Heart left ventricle (tissue), 13 donors: ENCODE results near the gene CPEB1.

Experiments used
- CTCF ChIP-seq, 12 donors: fragments of 200-600 bp; sonication (generic) in 4 of 12; IDR thresholded peaks; one replicate each; pipeline versions ENCODE4 v1.5.0 to v1.8.0; 2018 to 2022; ENCODE audit warnings: antibody characterized with exemption in 12 of 12, mild to moderate bottlenecking in 5 of 12
- POLR2A ChIP-seq, 2 donors: fragments of 450-650 bp; IDR thresholded peaks; one replicate each; pipeline ENCODE4 v1.6.1; 2017; ENCODE audit warnings: antibody characterized with exemption in 2 of 2, mild to moderate bottlenecking in 2 of 2, moderate library complexity in 2 of 2
- donor health status: ischemic (EF 13 %, LVEDD 7.1; RV severe dilation, severe dysfunction).
- donor health status: DM: no; HTN: yes; CAD: no.
- donor health status: DM: no; HTN: no; CAD: no.
- donor health status: ischemic (EF 25% LVEDD 6.9; RV normal size, moderate dysfunction).
- donor health status: ischemic (EF 25% LVEDD 5.7; RV mildly dilated, moderate dysfunction).
- donor health status: ischemic (EF 35%, LVEDD 5.7; RV mildly dilated, moderate dysfunction).
- donor health status: nonischemic (EF 11% LVEDD 7.7; RV severe dilation, severe dysfunction).
- donor health status: DM: yes; HTN: yes; CAD: no.
- donor health status: PGD.
- donor health status: ischemic (EF 29% LVEDD 5.4; RV normal size, mild dysfunction).
- donor health status: nonischemic (EF 23%, LVEDD 6.1; RV moderate dilation, normal function).

- TF ChIP-seq POLR2A (IDR thresholded peaks at IDR 0.05) = no peak
- TF ChIP-seq CTCF (IDR thresholded peaks at IDR 0.05) = no peak
Observed at GRCh38 chr15:82679626-82680199, 32.5 kb upstream of the CPEB1 start.
